Lung (tissue), 12 donors: Measurements from ENCODE around the gene MET. TPM values are rescaled to one million over a fixed set of nuclear protein-coding genes. Genes with fewer than 3 reads are reported as not detected.

Experiments used
- ATAC-seq: fragments of 200-7000 bp; cut with Tn5 transposase; one replicate; pipeline ENCODE4 v1.9.1; 2020; ENCODE audit warnings: moderate number of reproducible peaks; ENCODE audit not compliant: insufficient read depth, low FRiP score
- DNase-seq, 3 donors: peaks; one replicate each; pipeline ENCODE4 v3.0.0-alpha.2; 2013 to 2017
- H3K27ac ChIP-seq, 2 donors: one replicate each; pipeline ENCODE4 v1.5.1; 2013; ENCODE audit warnings: mild to moderate bottlenecking in 2 of 2, moderate library complexity in 2 of 2, control low read depth in 1 of 2, inconsistent platforms in 1 of 2, low read depth in 1 of 2, low read length in 1 of 2
- H3K27me3 ChIP-seq, 3 donors: one replicate each; pipeline ENCODE4 v1.5.1; 2013; ENCODE audit warnings: low read length in 2 of 3; ENCODE audit not compliant: control insufficient read depth in 3 of 3, insufficient read depth in 3 of 3
- H3K36me3 ChIP-seq, 4 donors: one replicate each; pipeline ENCODE4 v1.5.1; 2013; ENCODE audit warnings: low read length in 4 of 4, mild to moderate bottlenecking in 1 of 4, moderate library complexity in 1 of 4; ENCODE audit not compliant: control insufficient read depth in 4 of 4, insufficient read depth in 4 of 4
- H3K4me1 ChIP-seq, 5 donors: one replicate each; pipeline ENCODE4 v1.5.1; 2013; ENCODE audit warnings: low read length in 5 of 5, mild to moderate bottlenecking in 2 of 5, moderate library complexity in 1 of 5; ENCODE audit not compliant: control insufficient read depth in 5 of 5, insufficient read depth in 5 of 5
- H3K4me3 ChIP-seq: one replicate; pipeline ENCODE4 v1.5.1; 2013; ENCODE audit warnings: mild to moderate bottlenecking, control low read depth, moderate library complexity
- H3K9ac ChIP-seq, 2 donors: one replicate each; pipeline ENCODE4 v1.5.1; 2013; ENCODE audit warnings: low read length in 2 of 2, control low read depth in 1 of 2; ENCODE audit not compliant: insufficient read depth in 1 of 2
- H3K9me3 ChIP-seq, 4 donors: one replicate each; pipeline ENCODE4 v1.5.1; 2013; ENCODE audit warnings: low read length in 3 of 4, mild to moderate bottlenecking in 1 of 4, moderate library complexity in 1 of 4; ENCODE audit not compliant: control insufficient read depth in 4 of 4, insufficient read depth in 3 of 4
- CTCF ChIP-seq: IDR thresholded peaks from 2 replicates; pipeline ENCODE4 v1.5.1; 2012; ENCODE audit warnings: mild to moderate bottlenecking; ENCODE audit errors: control extremely low read depth, extremely low read depth
- WGBS, 2 donors: extraction: QIAGEN DNeasy Blood & Tissue Kit; methylation state at CpG; one replicate each; pipeline ENCODE4 v1.1.7; 2013; 5-methylcytosine and 5-hydroxymethylcytosine counted together
- polyA plus RNA-seq, 2 donors: library from polyadenylated mRNA; stranded (reverse); fragments of 200-250 nt; gene quantifications; one replicate each; pipeline ENCODE4 v1.2.1, GENCODE V29; 2013
- total RNA-seq, 2 donors: library from RNA; depleted of rRNA in 1 of 2; stranded (reverse); fragments of >200 nt in 1 of 2; gene quantifications; one replicate each; pipeline ENCODE4 v1.2.1, GENCODE V29; 2014 to 2021
- donor health status: control.
- donor health status: control.
- donor health status: Bipolar disorder and iron deficiency.
- donor health status: healthy.
- donor health status: DM: yes; HTN: yes; CAD: no.

Gene MET
- total and polyA plus RNA-seq, 4 donors: 16.3 to 106 (median 41.5) TPM

DNA sequence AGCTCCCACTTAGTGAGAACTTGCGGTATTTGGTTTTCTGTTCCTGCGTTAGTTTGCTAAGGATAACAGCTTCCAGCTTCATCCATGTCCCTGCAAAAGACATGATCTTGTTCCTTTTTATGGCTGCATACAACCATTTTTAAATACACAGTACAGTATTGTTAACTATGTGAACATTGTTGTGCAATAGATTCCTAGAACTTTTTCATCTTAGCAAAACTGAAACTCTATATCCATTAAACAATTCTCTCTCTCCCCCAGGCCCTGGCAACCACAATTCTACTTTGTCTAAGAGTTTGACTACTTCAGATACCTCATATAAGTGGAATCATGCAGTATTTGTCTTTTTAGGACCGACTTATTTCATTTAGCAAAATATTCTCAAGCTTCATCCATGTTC is 118.0 kb downstream of the MET start:
- Histone ChIP-seq H3K9ac (no peak overlapping the region), H3K9me3 (no peaks in the 10 kb centered on the region), H3K4me3 (no peak overlapping the region), H3K4me1 (peaks cover 0 to 14% (median 10%) of the 10 kb centered on the region in 5 donors), H3K27ac (no peak overlapping the region), H3K27me3 (no peaks in the 10 kb centered on the region), H3K36me3 (peaks cover 0 to 6% (median 0%) of the 10 kb centered on the region in 4 donors)
- WGBS, 2 donors: 90 to 95% methylated on average over 3 of the region's 3 CpGs
- DNase-seq (no peak), ATAC-seq (no peak)
- no peak for TF ChIP-seq CTCF

DNA sequence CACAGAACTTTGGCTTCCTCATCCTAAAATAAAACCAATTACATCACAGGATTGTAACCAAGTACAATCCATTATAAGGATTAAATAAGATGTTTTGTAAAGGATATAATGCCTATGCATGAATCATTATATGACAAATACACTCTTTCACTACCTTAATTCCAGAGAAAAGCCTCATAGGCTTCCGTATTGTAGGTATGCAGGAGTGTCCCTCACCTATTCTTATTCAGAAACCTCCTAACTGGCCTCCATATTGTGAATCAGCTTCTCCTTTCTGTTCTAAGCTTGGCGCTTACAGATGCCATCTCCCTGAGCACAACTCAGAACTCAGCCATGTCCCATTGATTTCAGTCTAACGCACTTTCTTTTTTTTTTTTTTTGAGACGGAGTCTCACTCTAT is 120.8 kb downstream of the MET start:
- WGBS, 2 donors: 96 to 98% methylated on average over 4 of the region's 4 CpGs
- Histone ChIP-seq H3K4me1 (peaks cover 0 to 14% (median 9%) of the 10 kb centered on the region in 5 donors), H3K4me3 (no peak overlapping the region), H3K9ac (no peak overlapping the region), H3K9me3 (no peaks in the 10 kb centered on the region), H3K36me3 (peaks cover 0 to 7% (median 4%) of the 10 kb centered on the region in 4 donors), H3K27me3 (no peaks in the 10 kb centered on the region), H3K27ac (no peak overlapping the region)
- no peak for TF ChIP-seq CTCF
- DNase-seq: no peak
- no peak for ATAC-seq

DNA sequence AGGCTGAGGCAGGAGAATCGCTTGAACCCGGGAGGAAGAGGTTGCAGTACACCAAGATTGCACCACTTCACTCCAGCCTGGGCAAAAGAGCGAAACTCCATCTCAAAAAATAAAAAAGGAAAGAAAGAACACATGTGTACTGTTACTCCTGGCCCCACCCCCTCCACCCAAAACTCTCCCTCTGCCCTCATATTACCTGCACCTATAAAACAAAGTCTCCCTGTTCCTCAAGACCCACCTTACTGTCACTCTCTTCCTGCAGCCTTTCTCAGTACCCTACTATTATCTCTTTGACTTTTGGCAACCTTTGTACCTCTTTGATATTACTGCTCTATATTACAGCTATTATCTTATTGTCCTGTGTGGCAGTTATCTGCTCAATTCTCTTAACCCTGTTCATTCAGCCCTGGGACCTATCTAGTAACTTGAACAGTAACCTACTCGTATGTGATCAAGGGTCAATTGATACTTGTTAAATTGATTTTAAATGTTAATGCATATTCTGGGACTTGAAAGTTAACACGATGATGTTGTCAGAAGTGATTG is 121.9 kb downstream of the MET start:
- no peaks in the 10 kb centered on the region for H3K9me3 ChIP-seq
- peaks cover 0 to 6% (median 5%) of the 10 kb centered on the region in 5 donors for H3K4me1 ChIP-seq
- H3K9ac ChIP-seq: no peak overlapping the region
- H3K36me3 ChIP-seq: peaks cover 0 to 7% (median 4%) of the 10 kb centered on the region in 4 donors
- WGBS, 2 donors: 93 to 95% methylated on average over 5 of the region's 5 CpGs
- ATAC-seq (no peak), DNase-seq (no peak)
- no peak overlapping the region for H3K27ac ChIP-seq
- no peak overlapping the region for H3K4me3 ChIP-seq
- no peaks in the 10 kb centered on the region for H3K27me3 ChIP-seq
- no peak for TF ChIP-seq CTCF

GRCh38 chr7:116796471-116796870 is 124.5 kb downstream of the MET start:
- Histone ChIP-seq H3K4me3 (no peak overlapping the region), H3K36me3 (peaks cover 0 to 7% (median 4%) of the 10 kb centered on the region in 4 donors), H3K4me1 (peaks cover 0 to 6% (median 0%) of the 10 kb centered on the region in 5 donors), H3K9ac (no peak overlapping the region), H3K27ac (no peak overlapping the region), H3K9me3 (no peaks in the 10 kb centered on the region), H3K27me3 (no peaks in the 10 kb centered on the region)
- TF ChIP-seq CTCF: no peak
- 93 to 97% methylated on average over 5 of the region's 5 CpGs for WGBS, 2 donors
- DNase-seq (no peak), ATAC-seq (no peak)
